Endothelial cell of umbilical vein (primary cell): ENCODE measurements around the gene SATB1. TPM values are rescaled to one million over a fixed set of nuclear protein-coding genes. Genes with fewer than 3 reads are reported as not detected.

Experiments
- BruUV-seq: library from RNA; stranded (reverse); fragments of 400-500 nt; replicated peaks from 2 replicates; lab custom pipeline; 2021; lab: Mats Ljungman, UMichigan
- CTCF ChIA-PET: fragments of 300-600, 350-600 bp; sonication (Branson Sonifier 250); formaldehyde crosslinking; loops from one replicate; lab custom pipeline; 2021; ENCODE audit warnings: antibody characterized with exemption, inconsistent platforms; lab: Charles Lee
- POLR2A ChIA-PET: fragments of 300-600, 350-600 bp; sonication (Branson Sonifier 250); formaldehyde crosslinking; loops from one replicate; lab custom pipeline; 2021; ENCODE audit warnings: antibody characterized with exemption, inconsistent platforms; lab: Charles Lee
- DNase-seq: peaks from one replicate; pipeline ENCODE4 v3.0.0-alpha.2; 2011; ENCODE audit warnings: low read depth, low spot score
- FAIRE-seq: peaks from 2 replicates; lab custom pipeline; 2011; peaks lifted over from hg19 to GRCh38; lab: Jason Lieb, UNC
- H2AFZ ChIP-seq: 2 replicates; pipeline ENCODE4 v1.6.0; 2012; ENCODE audit warnings: low read depth, low read length, control low read depth, inconsistent platforms
- H3K27ac ChIP-seq: 2 replicates; pipeline ENCODE4 v1.5.1; 2011; ENCODE audit warnings: low read depth, mild to moderate bottlenecking, control low read depth, low read length, moderate library complexity; ENCODE audit not compliant: insufficient read depth
- H3K27me3 ChIP-seq, 2 experiments: 2 replicates each; pipeline versions ENCODE4 v1.6.0 to v1.6.1; 2011; ENCODE audit warnings: low read length in 2 of 2, mixed read lengths in 1 of 2; ENCODE audit not compliant: control insufficient read depth in 2 of 2, insufficient read depth in 2 of 2
- H3K36me3 ChIP-seq, 2 experiments: 2 replicates in 1 of 2; 3 replicates in 1 of 2; pipeline ENCODE4 v1.5.1; 2011; ENCODE audit warnings: low read length in 2 of 2, mild to moderate bottlenecking in 1 of 2, moderate library complexity in 1 of 2; ENCODE audit not compliant: control insufficient read depth in 2 of 2, insufficient read depth in 2 of 2; ENCODE audit errors: extremely low read depth in 1 of 2
- H3K4me1 ChIP-seq: 3 replicates; pipeline ENCODE4 v1.5.1; 2011; ENCODE audit warnings: mild to moderate bottlenecking, low read length; ENCODE audit not compliant: control insufficient read depth, insufficient read depth; ENCODE audit errors: extremely low read depth
- H3K4me2 ChIP-seq: 2 replicates; pipeline ENCODE4 v1.6.1; 2011; ENCODE audit warnings: low read length, control low read depth, mixed read lengths; ENCODE audit not compliant: insufficient read depth
- H3K4me3 ChIP-seq, 3 experiments: fragments of 200-600 bp in 1 of 3; sonication (generic), shearing (Covaris generic) in 1 of 3; replicated peaks in 1 of 3; 2 replicates each; pipeline ENCODE4 v1.5.1; 2011 to 2016; ENCODE audit warnings: control low read depth in 3 of 3, low read length in 3 of 3, mild to moderate bottlenecking in 2 of 3, inconsistent platforms in 1 of 3, low read depth in 1 of 3, moderate library complexity in 1 of 3; ENCODE audit not compliant: insufficient read depth in 1 of 3
- H3K79me2 ChIP-seq: 2 replicates; pipeline ENCODE4 v1.6.0; 2012; ENCODE audit warnings: low read length, inconsistent platforms; ENCODE audit not compliant: control insufficient read depth, insufficient read depth
- H3K9ac ChIP-seq: replicated peaks from 2 replicates; pipeline ENCODE3; 2011; ENCODE audit warnings: low read length, control low read depth; ENCODE audit not compliant: insufficient read depth; ENCODE audit errors: extremely low read depth
- H3K9me1 ChIP-seq: replicated peaks from 3 replicates; pipeline ENCODE4 v1.6.0; 2011; ENCODE audit warnings: mild to moderate bottlenecking, low read length; ENCODE audit not compliant: control insufficient read depth, insufficient read depth; ENCODE audit errors: extremely low read depth
- H3K9me3 ChIP-seq: replicated peaks from 2 replicates; pipeline ENCODE4 v1.5.1; 2012; ENCODE audit warnings: low read length, inconsistent platforms; ENCODE audit not compliant: control insufficient read depth, insufficient read depth
- H4K20me1 ChIP-seq: replicated peaks from 2 replicates; pipeline ENCODE3; 2011; ENCODE audit warnings: mild to moderate bottlenecking, low read length; ENCODE audit not compliant: control insufficient read depth, insufficient read depth; ENCODE audit errors: extremely low read depth
- CTCF ChIP-seq, 2 donors: IDR thresholded peaks; 1 replicate in 1 of 2; 2 replicates in 1 of 2; pipeline ENCODE4 v1.5.1; 2011; ENCODE audit warnings: low read length in 2 of 2, mild to moderate bottlenecking in 2 of 2, moderate library complexity in 2 of 2, control low read depth in 1 of 2, inconsistent platforms in 1 of 2, low read depth in 1 of 2; ENCODE audit not compliant: insufficient read depth in 1 of 2; ENCODE audit errors: extremely low read depth in 1 of 2
- EZH2 ChIP-seq: IDR thresholded peaks from 2 replicates; pipeline ENCODE4 v1.6.1; 2012; ENCODE audit warnings: borderline replicate concordance, low read depth, mild to moderate bottlenecking, moderate library complexity, low read length, inconsistent platforms; ENCODE audit not compliant: severe bottlenecking
- FOS ChIP-seq: IDR thresholded peaks from 2 replicates; pipeline ENCODE4 v1.6.1; 2011; ENCODE audit warnings: mild to moderate bottlenecking, low read length, moderate library complexity, borderline replicate concordance; ENCODE audit not compliant: insufficient read depth
- GATA2 ChIP-seq: IDR thresholded peaks from 2 replicates; pipeline ENCODE4 v1.7.0; 2011; ENCODE audit warnings: low read depth, mild to moderate bottlenecking, moderate library complexity, mixed read lengths, low read length; ENCODE audit not compliant: insufficient read length, insufficient read depth
- JUN ChIP-seq: IDR thresholded peaks from 2 replicates; pipeline ENCODE4 v1.6.1; 2011; ENCODE audit warnings: borderline replicate concordance, low read depth; ENCODE audit not compliant: insufficient read length, insufficient read depth
- MAX ChIP-seq: IDR thresholded peaks from 2 replicates; pipeline ENCODE4 v1.6.1; 2011; ENCODE audit not compliant: insufficient read depth, insufficient read length
- MYC ChIP-seq: IDR thresholded peaks from one replicate; pipeline ENCODE4 v1.6.1; 2011; ENCODE audit warnings: mild to moderate bottlenecking, low read depth, low read length
- POLR2A ChIP-seq: IDR thresholded peaks from 2 replicates; pipeline ENCODE4 v1.6.1; 2012; ENCODE audit warnings: low read depth, mild to moderate bottlenecking, control low read depth, low read length
- POLR2AphosphoS5 ChIP-seq: IDR thresholded peaks from 2 replicates; pipeline ENCODE4 v1.6.1; 2012; ENCODE audit warnings: low read depth, mild to moderate bottlenecking, control low read depth, low read length, moderate library complexity; ENCODE audit not compliant: insufficient read depth
- dilution Hi-C: fragments of 300-500 bp; cut with MboI; formaldehyde crosslinking; loops from one replicate; pipeline ENCODE4 v1.15.0; 2019; ENCODE audit warnings: low sequenced_read_pairs; ENCODE audit not compliant: extremely low pct_ligation_motif_present
- intact Hi-C: fragments of 100-400 bp; cut with micrococcal nuclease; formaldehyde crosslinking; loops from one replicate; pipeline ENCODE4 v1.10.0; 2022
- polyA plus RNA-seq, 4 experiments: library from polyadenylated mRNA; depleted of rRNA in 3 of 4; stranded (reverse) in 3 of 4; unstranded in 1 of 4; fragments of >200 nt; gene quantifications; 2 replicates each; pipeline versions ENCODE4 v1.2.1 to v1.2.3, GENCODE V29; 2011 to 2012; ENCODE audit warnings: missing spikeins in 1 of 4
- total RNA-seq: library from RNA; stranded (reverse); gene quantifications from 2 replicates; pipeline ENCODE4 v1.2.3, GENCODE V29; 2021

The SATB1 gene
- total and polyA plus RNA-seq, 2 donors (not counting 3 experiments of a cell fraction or from before 2014, with no cell fraction given) = 3.9 to 6.2 TPM

- no peaks in the 10 kb centered on the region for H3K36me3 ChIP-seq
- POLR2A ChIA-PET = no interaction called here
- no peak overlapping the region for H3K4me2 ChIP-seq
- intact Hi-C loops = loop anchor here (5.0 kb wide), 2 partner anchors 1128 to 1482 kb away; no protein-coding TSS in a partner anchor
- H3K9ac ChIP-seq = no peak overlapping the region
- BruUV-seq = no TSS peak
- no peak overlapping the region for H2AFZ ChIP-seq
- H3K9me3 ChIP-seq = no peaks in the 10 kb centered on the region
- H3K4me3 ChIP-seq = no peak overlapping the region
- dilution Hi-C loops = no loop called here
- H3K4me1 ChIP-seq = no peaks in the 10 kb centered on the region
- CTCF ChIA-PET = no interaction called here
- no peaks in the 10 kb centered on the region for H3K9me1 ChIP-seq
- no peak for DNase-seq
- H3K27ac ChIP-seq = no peak overlapping the region
- no peaks in the 10 kb centered on the region for H3K79me2 ChIP-seq
- no peak for FAIRE-seq
- H3K27me3 ChIP-seq = no peaks in the 10 kb centered on the region
- TF ChIP-seq GATA2 (no peak), JUN (no peak), POLR2AphosphoS5 (no peak), MYC (no peak), EZH2 (no peak), CTCF (IDR thresholded peaks at IDR 0.05; ENCODE audit: extremely low read depth in 1 of 2, insufficient read depth in 1 of 2, low read depth in 1 of 2, low read length in 2 of 2) (no peak), MAX (no peak), POLR2A (no peak), FOS (no peak)
- no peaks in the 10 kb centered on the region for H4K20me1 ChIP-seq
Observed at GRCh38 chr3:18385706-18386105, 39.4 kb downstream of the SATB1 start.
